ENCODE measurements around the gene MB.
"Not testable (repeated sequence)": the region's sequence is repeated elsewhere in the genome, so short reads cannot be mapped to it uniquely, and the experiment has no call there.

Gene MB

DNA sequence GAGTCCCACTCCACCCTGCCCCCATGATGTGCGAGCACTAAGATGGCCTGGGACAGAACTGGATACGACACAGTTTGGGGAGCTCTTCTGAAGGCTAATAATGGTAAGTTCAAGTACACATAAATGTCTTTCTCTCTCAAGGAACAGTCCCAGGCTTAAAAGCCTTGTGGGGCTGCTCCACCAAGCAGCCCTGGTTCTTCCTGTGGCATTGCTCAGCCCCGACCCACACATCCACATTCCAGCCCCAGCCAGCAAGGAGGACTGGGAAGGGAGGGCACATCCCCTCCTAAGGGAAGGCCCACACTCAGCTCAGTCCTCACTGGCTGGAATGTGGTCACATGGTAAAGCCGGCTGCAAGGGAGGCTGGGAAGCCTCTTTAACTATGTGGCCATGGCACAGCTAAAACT is 13.3 kb upstream of the MB start:
- no peak overlapping the region for H3K27ac Mint-ChIP-seq
- no peaks in the 10 kb centered on the region for H3K36me3 Mint-ChIP-seq (ENCODE audit: low read depth)
- peaks cover 7% of the 10 kb centered on the region for H3K9me3 Mint-ChIP-seq
- no peak overlapping the region for H3K4me3 Mint-ChIP-seq
- peaks cover 6% of the 10 kb centered on the region for H3K27me3 Mint-ChIP-seq (ENCODE audit: low read depth)
- peaks cover 35% of the 10 kb centered on the region for H3K4me1 Mint-ChIP-seq (ENCODE audit: low read depth)

DNA sequence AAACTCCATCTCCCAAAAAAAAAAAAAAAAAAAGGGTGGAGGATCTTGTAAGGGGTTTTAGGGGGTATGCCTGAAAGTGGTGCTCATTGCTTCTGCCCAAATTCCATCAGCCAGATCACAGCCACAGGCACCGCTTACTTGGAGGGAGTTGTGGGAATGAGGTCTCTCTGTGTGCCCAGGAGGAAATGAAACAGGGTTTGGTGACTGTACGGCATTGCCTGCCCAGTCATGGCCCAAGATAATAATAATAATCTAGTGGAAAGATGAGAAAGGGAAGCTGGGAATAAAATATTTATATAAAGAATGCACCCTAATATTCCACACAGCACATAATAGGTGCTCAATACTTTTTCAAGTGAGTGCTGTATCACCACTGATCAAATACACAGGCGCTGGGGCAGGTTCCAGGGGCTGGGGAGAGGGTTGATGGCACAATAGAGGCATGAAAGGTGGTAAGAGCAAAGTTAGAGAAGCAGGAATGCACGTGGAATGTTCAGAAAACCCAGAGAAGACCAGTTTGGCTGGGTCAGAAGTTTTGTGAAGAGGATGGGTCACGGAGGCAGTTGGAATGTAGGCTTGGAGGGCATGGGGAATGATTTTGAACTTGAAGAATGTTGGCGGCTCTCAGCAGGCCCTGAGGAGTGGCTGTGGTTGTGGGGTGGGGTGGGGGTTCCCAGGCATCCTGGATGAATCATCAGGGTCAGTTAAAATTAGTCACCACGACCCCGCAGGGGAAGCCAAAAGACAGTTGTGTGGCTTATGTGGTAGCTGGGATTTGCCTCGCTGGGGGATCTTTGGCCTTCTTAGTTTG is 12.5 kb upstream of the MB start:
- H3K27ac Mint-ChIP-seq = peak overlapping the region; percentile 91
- peaks cover 7% of the 10 kb centered on the region for H3K9me3 Mint-ChIP-seq
- no peaks in the 10 kb centered on the region for H3K36me3 Mint-ChIP-seq (ENCODE audit: low read depth)
- H3K4me1 Mint-ChIP-seq (ENCODE audit: low read depth) = peaks cover 32% of the 10 kb centered on the region
- peak overlapping the region; percentile 37 for H3K4me3 Mint-ChIP-seq
- peaks cover 4% of the 10 kb centered on the region for H3K27me3 Mint-ChIP-seq (ENCODE audit: low read depth)

- Mint-ChIP-seq H3K36me3 (ENCODE audit: low read depth) (no peaks in the 10 kb centered on the region), H3K9me3 (peaks cover 7% of the 10 kb centered on the region), H3K4me3 (peak overlapping the region; percentile 15), H3K4me1 (ENCODE audit: low read depth) (peaks cover 27% of the 10 kb centered on the region), H3K27ac (peak overlapping the region; percentile 67), H3K27me3 (ENCODE audit: low read depth) (peaks cover 4% of the 10 kb centered on the region)
Measured at GRCh38 chr22:35628732-35629131, 11.6 kb upstream of the MB start.

DNA sequence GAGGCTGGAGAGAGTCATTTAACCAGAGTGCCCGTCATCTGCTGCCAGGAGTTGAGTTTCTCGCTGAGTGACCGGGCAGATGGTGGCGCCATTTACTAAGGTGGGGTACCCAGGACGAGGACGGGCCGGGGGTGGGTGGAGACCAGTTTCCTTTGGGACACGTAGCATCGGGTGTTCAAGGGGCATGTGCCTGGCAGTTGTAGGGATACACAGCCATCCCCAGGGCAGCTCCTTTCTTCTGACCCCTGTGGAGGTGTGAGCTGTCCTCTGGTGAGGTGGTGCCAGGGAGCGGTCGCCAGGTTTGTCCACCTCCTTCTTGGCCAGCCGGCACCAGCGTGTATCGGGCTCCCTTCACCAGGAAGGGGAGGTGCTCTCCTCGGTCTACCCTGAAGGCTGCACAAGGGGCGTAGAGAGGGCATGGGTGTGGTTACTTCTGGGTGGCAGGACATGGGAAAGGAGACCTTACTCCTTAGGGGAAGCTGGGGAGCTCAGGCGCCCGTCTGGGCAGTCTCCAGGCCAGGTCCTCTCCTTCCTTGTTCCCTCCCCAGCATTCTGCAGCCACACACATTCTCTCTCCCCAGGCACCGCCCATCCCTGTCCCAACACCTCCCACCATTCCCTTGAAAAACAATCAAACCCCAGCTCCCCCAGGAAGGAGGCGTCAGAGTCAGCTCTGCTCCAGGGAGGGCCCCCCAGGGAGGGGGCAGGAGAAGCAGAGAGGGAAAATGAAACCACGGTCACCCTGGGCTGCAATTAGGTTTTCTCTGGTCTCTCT is 10.3 kb upstream of the MB start:
- peaks cover 7% of the 10 kb centered on the region for H3K9me3 Mint-ChIP-seq
- H3K27me3 Mint-ChIP-seq (ENCODE audit: low read depth) = peaks cover 4% of the 10 kb centered on the region
- H3K4me3 Mint-ChIP-seq = peak overlapping the region; percentile 79

GRCh38 chr22:35625763-35626432 is 8.8 kb upstream of the MB start:
- Mint-ChIP-seq H3K36me3 (ENCODE audit: low read depth) (no peaks in the 10 kb centered on the region), H3K27ac (no peak overlapping the region), H3K4me3 (no peak overlapping the region), H3K9me3 (peaks cover 7% of the 10 kb centered on the region), H3K4me1 (ENCODE audit: low read depth) (peaks cover 20% of the 10 kb centered on the region), H3K27me3 (ENCODE audit: low read depth) (peaks cover 4% of the 10 kb centered on the region)

More for the DNA sequence above, 10.3 kb upstream of the MB start:
- Mint-ChIP-seq H3K36me3 (ENCODE audit: low read depth) (no peaks in the 10 kb centered on the region), H3K4me1 (ENCODE audit: low read depth) (peaks cover 20% of the 10 kb centered on the region), H3K27ac (peak overlapping the region; percentile 58)

DNA sequence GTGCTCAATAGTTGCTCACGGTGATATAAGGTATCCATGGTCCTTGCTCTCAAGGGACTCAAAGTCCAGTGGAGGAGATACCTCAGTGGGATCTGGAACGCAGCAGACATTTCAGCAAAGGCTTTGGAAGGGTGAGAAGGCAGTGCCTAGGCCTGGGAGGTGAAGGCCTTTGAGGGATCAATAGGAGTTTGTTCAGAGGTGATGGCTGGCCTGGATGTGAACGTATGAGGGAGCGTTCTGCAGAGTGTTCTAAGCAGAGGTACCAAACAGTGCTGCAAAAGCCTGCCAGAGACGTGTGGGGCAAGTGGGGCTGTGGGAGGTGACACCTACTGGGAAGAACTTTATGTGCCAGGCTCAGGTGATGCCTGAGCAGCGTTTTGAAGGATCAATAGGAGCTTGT is 7.4 kb upstream of the MB start:
- no peaks in the 10 kb centered on the region for H3K36me3 Mint-ChIP-seq (ENCODE audit: low read depth)
- no peak overlapping the region for H3K27ac Mint-ChIP-seq
- peaks cover 12% of the 10 kb centered on the region for H3K4me1 Mint-ChIP-seq (ENCODE audit: low read depth)
- peaks cover 4% of the 10 kb centered on the region for H3K9me3 Mint-ChIP-seq
- peaks cover 4% of the 10 kb centered on the region for H3K27me3 Mint-ChIP-seq (ENCODE audit: low read depth)
- H3K4me3 Mint-ChIP-seq = no peak overlapping the region

DNA sequence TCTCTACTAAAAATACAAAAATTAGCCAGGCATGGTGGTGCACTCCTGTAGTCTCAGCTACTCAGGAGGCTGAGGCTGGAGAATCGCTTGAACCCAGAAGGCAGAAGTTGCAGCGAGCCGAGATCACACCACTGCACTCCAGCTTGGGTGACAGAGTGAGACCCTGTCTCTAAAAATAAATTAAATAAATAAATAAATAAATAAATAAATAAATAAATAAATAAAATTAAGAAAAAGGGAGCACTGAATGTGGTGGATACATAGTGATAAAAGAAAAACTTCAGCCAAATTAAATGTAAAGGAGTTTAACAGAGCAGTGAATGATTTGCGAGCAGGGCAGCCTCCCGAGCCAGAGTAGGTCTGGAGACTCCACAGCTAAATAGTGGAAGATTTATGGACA is 6.8 kb upstream of the MB start:
- H3K9me3 Mint-ChIP-seq; H3K4me3 Mint-ChIP-seq; H3K27me3 Mint-ChIP-seq (ENCODE audit: low read depth); H3K36me3 Mint-ChIP-seq (ENCODE audit: low read depth); H3K27ac Mint-ChIP-seq; H3K4me1 Mint-ChIP-seq (ENCODE audit: low read depth): not testable (repeated sequence)

GRCh38 chr22:35622191-35622913 is 5.2 kb upstream of the MB start:
- Mint-ChIP-seq H3K27me3 (ENCODE audit: low read depth) (peaks cover 4% of the 10 kb centered on the region), H3K4me3 (no peak overlapping the region), H3K36me3 (ENCODE audit: low read depth) (no peaks in the 10 kb centered on the region), H3K4me1 (ENCODE audit: low read depth) (peaks cover 2% of the 10 kb centered on the region), H3K9me3 (no peaks in the 10 kb centered on the region), H3K27ac (no peak overlapping the region)

DNA sequence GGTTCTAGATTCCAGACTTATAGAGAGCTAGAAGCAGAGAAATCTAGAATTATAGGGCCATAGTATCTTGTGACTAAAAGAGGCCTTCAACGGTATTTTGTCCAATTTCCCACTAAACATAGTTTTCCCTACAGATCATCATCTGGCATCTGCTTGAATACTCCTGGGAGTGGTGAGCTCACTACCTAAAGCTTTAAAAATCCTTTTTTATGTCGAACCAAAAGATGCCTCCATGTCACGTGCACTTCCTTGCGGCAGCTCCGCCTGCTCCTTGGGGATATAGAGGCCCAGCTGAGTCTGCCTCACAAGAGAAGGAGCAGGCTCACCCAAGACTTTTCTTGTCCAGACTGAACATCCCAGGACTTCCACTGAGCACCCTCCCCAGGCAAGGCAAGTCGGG is 4.3 kb upstream of the MB start:
- H3K27me3 Mint-ChIP-seq (ENCODE audit: low read depth) = peaks cover 4% of the 10 kb centered on the region
- H3K4me1 Mint-ChIP-seq (ENCODE audit: low read depth) = peaks cover 8% of the 10 kb centered on the region
- H3K36me3 Mint-ChIP-seq (ENCODE audit: low read depth) = no peaks in the 10 kb centered on the region
- no peak overlapping the region for H3K4me3 Mint-ChIP-seq
- no peak overlapping the region for H3K27ac Mint-ChIP-seq
- H3K9me3 Mint-ChIP-seq = no peaks in the 10 kb centered on the region

GRCh38 chr22:35620624-35621251 is 3.6 kb upstream of the MB start:
- no peaks in the 10 kb centered on the region for H3K9me3 Mint-ChIP-seq
- H3K36me3 Mint-ChIP-seq (ENCODE audit: low read depth) = no peaks in the 10 kb centered on the region
- H3K27me3 Mint-ChIP-seq (ENCODE audit: low read depth) = peaks cover 6% of the 10 kb centered on the region
- H3K4me1 Mint-ChIP-seq (ENCODE audit: low read depth) = peaks cover 12% of the 10 kb centered on the region
- H3K4me3 Mint-ChIP-seq = no peak overlapping the region
- H3K27ac Mint-ChIP-seq = no peak overlapping the region

DNA sequence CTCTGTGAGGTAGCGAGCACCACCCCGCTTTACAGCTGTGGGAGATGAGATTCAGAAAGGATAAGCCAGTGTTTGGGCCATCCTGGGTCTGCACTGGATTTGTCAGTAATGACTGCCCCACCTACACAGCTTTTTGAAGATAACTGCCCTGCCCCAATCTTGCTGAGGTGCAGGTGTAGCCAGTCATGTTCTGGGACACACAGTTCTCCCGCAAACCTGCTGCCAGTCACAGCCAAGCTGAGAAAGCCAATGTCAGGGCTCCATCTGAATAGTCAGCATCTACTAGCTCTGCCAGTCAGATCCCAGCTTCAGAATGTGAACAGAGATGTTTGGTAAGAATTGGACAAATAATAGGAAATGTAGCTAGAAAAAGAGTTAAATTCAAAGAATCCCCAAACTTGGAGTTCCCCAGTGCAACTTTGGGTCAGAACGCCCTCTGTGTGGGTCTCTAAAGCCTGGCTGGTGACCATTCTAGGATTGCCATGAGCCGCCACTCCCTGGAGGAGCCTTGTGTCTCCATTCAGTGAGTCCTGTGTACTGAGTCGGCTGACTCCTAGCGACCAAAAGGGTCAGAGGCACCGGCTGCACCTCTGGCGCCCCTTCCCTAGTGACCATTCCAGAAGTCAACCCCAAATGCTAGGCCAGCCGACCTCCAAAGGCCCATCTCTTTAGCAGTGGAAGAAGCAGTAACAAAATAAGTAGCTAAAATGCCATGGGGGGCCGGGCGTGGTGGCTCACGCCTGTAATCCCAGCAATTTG is 2.4 kb upstream of the MB start:
- Mint-ChIP-seq H3K27me3 (ENCODE audit: low read depth) (peaks cover 6% of the 10 kb centered on the region), H3K9me3 (no peaks in the 10 kb centered on the region), H3K4me3 (no peak overlapping the region), H3K27ac (no peak overlapping the region), H3K4me1 (ENCODE audit: low read depth) (peaks cover 14% of the 10 kb centered on the region), H3K36me3 (ENCODE audit: low read depth) (no peaks in the 10 kb centered on the region)

GRCh38 chr22:35618427-35619223 is 1.5 kb upstream of the MB start:
- peaks cover 14% of the 10 kb centered on the region for H3K4me1 Mint-ChIP-seq (ENCODE audit: low read depth)
- peaks cover 6% of the 10 kb centered on the region for H3K27me3 Mint-ChIP-seq (ENCODE audit: low read depth)
- no peaks in the 10 kb centered on the region for H3K36me3 Mint-ChIP-seq (ENCODE audit: low read depth)
- no peak overlapping the region for H3K4me3 Mint-ChIP-seq
- no peak overlapping the region for H3K27ac Mint-ChIP-seq
- no peaks in the 10 kb centered on the region for H3K9me3 Mint-ChIP-seq

DNA sequence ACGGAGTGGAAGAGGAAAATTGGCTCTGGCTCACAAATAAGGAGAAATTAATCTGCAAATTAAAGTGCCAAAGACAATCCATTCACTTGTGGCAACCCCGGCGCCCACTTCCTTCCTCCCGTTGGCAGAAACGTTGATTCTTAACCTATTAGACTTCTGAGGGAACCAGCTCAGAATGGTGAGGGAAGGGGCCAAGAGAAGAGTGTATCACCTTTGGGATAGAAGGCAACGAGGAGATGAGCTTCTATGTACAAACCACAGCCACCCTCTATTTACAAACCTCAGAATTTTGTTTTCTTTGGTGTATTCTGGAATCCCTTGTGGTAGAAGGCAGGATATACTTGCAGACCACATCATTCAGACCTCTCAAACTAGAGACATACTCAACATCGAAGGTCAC is 1.1 kb downstream of the MB start:
- Mint-ChIP-seq H3K4me3 (no peak overlapping the region), H3K4me1 (ENCODE audit: low read depth) (peaks cover 17% of the 10 kb centered on the region), H3K27me3 (ENCODE audit: low read depth) (peaks cover 6% of the 10 kb centered on the region), H3K36me3 (ENCODE audit: low read depth) (no peaks in the 10 kb centered on the region), H3K27ac (no peak overlapping the region), H3K9me3 (no peaks in the 10 kb centered on the region)
